H1 (cell line): ENCODE data around the gene USP7.

Experiments
- CREB1 ChIP-seq: IDR thresholded peaks from 2 replicates; pipeline ENCODE4 v1.6.1; 2012; ENCODE audit warnings: inconsistent platforms
- EP300 ChIP-seq, 2 experiments: IDR thresholded peaks; 1 replicate in 1 of 2; 2 replicates in 1 of 2; pipeline ENCODE4 v1.6.1; 2011 to 2012; ENCODE audit warnings: low read depth in 2 of 2, low read length in 2 of 2, mild to moderate bottlenecking in 2 of 2, borderline replicate concordance in 1 of 2, inconsistent platforms in 1 of 2, moderate library complexity in 1 of 2
- FOSL1 ChIP-seq: IDR thresholded peaks from 2 replicates; pipeline ENCODE4 v1.6.1; 2011; ENCODE audit warnings: mild to moderate bottlenecking, low read depth, low read length, moderate library complexity; ENCODE audit not compliant: insufficient read depth
- GABPA ChIP-seq: IDR thresholded peaks from 2 replicates; pipeline ENCODE4 v1.6.1; 2011; ENCODE audit warnings: mild to moderate bottlenecking, low read length, moderate library complexity, borderline replicate concordance; ENCODE audit not compliant: insufficient read depth
- JUN ChIP-seq: IDR thresholded peaks from 2 replicates; pipeline ENCODE4 v1.6.1; 2011; ENCODE audit warnings: low read depth, mild to moderate bottlenecking, improper control_type of control experiment, low read length
- JUND ChIP-seq: IDR thresholded peaks from 2 replicates; pipeline ENCODE4 v1.6.1; 2011; ENCODE audit warnings: mild to moderate bottlenecking, improper control_type of control experiment, low read length
- POLR2A ChIP-seq, 2 experiments: IDR thresholded peaks; 1 replicate in 1 of 2; 2 replicates in 1 of 2; pipeline ENCODE4 v1.6.1; 2011; ENCODE audit warnings: low read depth in 2 of 2, low read length in 2 of 2, mild to moderate bottlenecking in 2 of 2; ENCODE audit errors: control extremely low read depth in 1 of 2
- POLR2AphosphoS5 ChIP-seq: IDR thresholded peaks from 2 replicates; pipeline ENCODE4 v1.6.1; 2011; ENCODE audit warnings: low read depth, low read length
- SIN3A ChIP-seq, 2 experiments: IDR thresholded peaks in 1 of 2; conservative IDR thresholded peaks in 1 of 2; 2 replicates each; pipeline ENCODE4 v1.6.1; 2011 to 2012; ENCODE audit warnings: low read length in 2 of 2, improper control_type of control experiment in 1 of 2, low read depth in 1 of 2, mild to moderate bottlenecking in 1 of 2
- TAF1 ChIP-seq: IDR thresholded peaks from 2 replicates; pipeline ENCODE4 v1.6.1; 2011; ENCODE audit warnings: mild to moderate bottlenecking, low read depth, low read length
- YY1 ChIP-seq: IDR thresholded peaks from 2 replicates; pipeline ENCODE4 v1.6.1; 2011; ENCODE audit warnings: low read depth, mild to moderate bottlenecking, low read length
- ZNF274 ChIP-seq: IDR thresholded peaks from 2 replicates; pipeline ENCODE4 v1.7.0; 2012; ENCODE audit warnings: low read length, borderline replicate concordance; ENCODE audit errors: extremely low read depth
- TF ChIP-seq, protein P1 (sequence below), 3 experiments: IDR thresholded peaks; 1 replicate in 2 of 3; 2 replicates in 1 of 3; pipeline versions ENCODE4 v1.5.1 to v1.6.1; 2011; ENCODE audit warnings: low read length in 3 of 3, mild to moderate bottlenecking in 3 of 3, inconsistent platforms in 2 of 3, low read depth in 1 of 3, moderate library complexity in 1 of 3; ENCODE audit not compliant: insufficient read depth in 1 of 3; ENCODE audit errors: control extremely low read depth in 1 of 3

DNA sequence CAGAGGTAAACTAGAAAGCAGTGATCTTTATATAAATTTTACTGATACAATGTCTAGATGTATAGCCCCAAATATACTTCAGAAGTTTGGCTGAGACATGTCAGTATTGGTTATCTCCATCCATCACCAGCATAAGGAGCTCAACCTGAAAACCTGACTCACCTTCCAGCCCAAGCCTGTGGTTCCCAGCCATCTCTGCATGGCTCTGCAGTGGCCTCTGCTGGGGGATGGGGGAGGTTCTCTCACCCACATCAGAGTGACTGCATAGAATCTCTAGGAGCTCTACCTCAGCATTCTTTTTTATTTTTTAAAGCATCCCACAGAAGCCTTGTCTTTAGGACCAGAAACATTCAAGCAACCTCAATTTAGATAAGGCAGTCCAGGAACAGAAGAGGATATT lies 27.3 kb downstream of the USP7 start:
- TF ChIP-seq, protein P1, sequence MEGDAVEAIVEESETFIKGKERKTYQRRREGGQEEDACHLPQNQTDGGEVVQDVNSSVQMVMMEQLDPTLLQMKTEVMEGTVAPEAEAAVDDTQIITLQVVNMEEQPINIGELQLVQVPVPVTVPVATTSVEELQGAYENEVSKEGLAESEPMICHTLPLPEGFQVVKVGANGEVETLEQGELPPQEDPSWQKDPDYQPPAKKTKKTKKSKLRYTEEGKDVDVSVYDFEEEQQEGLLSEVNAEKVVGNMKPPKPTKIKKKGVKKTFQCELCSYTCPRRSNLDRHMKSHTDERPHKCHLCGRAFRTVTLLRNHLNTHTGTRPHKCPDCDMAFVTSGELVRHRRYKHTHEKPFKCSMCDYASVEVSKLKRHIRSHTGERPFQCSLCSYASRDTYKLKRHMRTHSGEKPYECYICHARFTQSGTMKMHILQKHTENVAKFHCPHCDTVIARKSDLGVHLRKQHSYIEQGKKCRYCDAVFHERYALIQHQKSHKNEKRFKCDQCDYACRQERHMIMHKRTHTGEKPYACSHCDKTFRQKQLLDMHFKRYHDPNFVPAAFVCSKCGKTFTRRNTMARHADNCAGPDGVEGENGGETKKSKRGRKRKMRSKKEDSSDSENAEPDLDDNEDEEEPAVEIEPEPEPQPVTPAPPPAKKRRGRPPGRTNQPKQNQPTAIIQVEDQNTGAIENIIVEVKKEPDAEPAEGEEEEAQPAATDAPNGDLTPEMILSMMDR (IDR thresholded peaks at IDR 0.05; ENCODE audit: control extremely low read depth in 1 of 3, insufficient read depth in 1 of 3, low read depth in 1 of 3, low read length in 3 of 3), result peak; percentile 76 to 77 (median 77)
- TF ChIP-seq FOSL1 (no peak), ZNF274 (no peak), POLR2A (IDR thresholded peaks at IDR 0.05; ENCODE audit: control extremely low read depth in 1 of 2, low read depth in 2 of 2, low read length in 2 of 2) (no peak), SIN3A (conservative IDR thresholded peaks at IDR 0.05 in 1 of 2, IDR thresholded peaks at IDR 0.05 in 1 of 2; ENCODE audit: low read depth in 1 of 2, low read length in 2 of 2) (no peak), TAF1 (no peak), EP300 (IDR thresholded peaks at IDR 0.05; ENCODE audit: borderline replicate concordance in 1 of 2, low read depth in 2 of 2, low read length in 2 of 2) (no peak), YY1 (no peak), POLR2AphosphoS5 (no peak), CREB1 (no peak), GABPA (no peak), JUN (no peak), JUND (no peak)
